GM21390 (cell line): Measurements from ENCODE around the gene FREM1.

Experiments used
- ATAC-seq: cut with Tn5 transposase; IDR thresholded peaks from one replicate; pipeline ENCODE4 v1.9.1; 2021; ENCODE audit not compliant: unreplicated experiment

The FREM1 gene

DNA sequence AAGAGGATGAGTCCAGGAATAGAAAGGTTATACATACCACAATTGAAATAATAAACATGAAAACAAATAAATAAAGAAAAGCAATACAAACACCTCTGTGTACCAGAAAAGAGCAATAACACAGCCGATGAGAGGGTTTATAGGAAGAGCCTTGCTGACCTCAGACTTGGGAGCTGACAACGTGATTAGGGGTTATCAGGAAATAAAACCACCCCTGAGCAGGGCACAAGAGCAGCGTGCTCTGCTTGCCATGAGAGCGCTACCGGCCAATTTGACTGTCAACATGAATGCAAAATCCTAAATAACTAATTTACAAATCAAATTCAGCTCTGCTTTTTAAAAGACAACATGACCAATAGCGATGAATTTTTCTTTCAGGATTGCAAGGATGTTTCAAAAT is 2.6 kb upstream of the FREM1 start:
- no peak for ATAC-seq

GRCh38 chr9:14911046-14911445 is 818 bp upstream of the FREM1 start:
- ATAC-seq, result no peak

DNA sequence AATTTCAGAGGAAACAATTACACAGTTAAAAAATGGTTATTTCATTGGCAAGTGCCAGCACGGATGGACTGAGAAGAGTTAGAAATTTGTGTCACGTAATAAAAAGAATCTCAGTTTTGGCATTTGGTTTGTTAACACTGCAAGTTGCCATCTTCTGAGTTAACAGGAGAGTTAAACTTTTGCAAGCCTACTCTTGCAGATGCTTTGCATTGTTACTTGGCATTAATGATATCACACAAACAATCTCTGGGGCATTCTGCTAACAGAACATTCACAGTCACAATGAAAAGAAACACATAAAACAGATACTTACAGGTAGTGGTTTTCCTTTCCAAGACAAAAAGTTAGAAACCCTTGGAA is 647 bp downstream of the FREM1 start:
- ATAC-seq, result no peak

DNA sequence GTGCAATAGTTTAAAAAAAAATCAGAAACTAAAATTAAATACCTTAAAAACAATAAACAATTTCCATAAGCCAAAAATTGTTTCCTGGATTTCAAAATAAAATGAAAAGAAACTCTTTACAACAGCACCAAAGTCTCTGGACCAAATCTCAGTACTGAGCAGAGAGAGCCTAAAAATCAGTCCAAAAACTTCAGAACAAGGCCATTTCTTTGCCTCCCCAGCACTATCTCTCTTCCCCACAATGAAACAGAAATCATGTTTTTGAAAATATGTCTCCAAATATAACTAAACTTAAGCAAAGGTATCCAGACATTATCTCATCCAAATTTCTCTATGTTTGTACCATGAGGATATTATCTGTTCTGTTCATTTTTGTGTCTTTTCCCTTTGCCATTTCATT is 1.0 kb downstream of the FREM1 start:
- no peak for ATAC-seq

GRCh38 chr9:14908295-14909180 is 1.7 kb downstream of the FREM1 start:
- ATAC-seq, result no peak

DNA sequence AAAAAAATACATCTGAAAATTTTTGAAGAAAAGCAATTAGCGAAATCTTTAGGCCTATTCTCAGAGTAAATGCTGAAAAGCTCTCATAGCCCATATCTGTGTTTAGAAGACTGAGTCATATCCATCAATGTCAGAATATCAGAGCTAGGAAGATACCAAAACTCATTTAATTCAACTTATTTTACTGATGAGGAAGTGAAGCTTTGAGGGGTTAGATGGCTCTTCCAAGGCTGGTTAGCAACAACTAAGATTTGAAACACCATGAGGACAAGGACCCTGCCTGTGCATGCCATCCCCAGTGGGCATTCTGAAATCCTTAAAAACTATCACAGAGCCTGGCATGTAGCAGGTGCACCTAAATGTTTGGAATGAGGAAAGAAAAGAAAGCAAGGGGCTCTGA is 2.5 kb downstream of the FREM1 start:
- ATAC-seq, result no peak

DNA sequence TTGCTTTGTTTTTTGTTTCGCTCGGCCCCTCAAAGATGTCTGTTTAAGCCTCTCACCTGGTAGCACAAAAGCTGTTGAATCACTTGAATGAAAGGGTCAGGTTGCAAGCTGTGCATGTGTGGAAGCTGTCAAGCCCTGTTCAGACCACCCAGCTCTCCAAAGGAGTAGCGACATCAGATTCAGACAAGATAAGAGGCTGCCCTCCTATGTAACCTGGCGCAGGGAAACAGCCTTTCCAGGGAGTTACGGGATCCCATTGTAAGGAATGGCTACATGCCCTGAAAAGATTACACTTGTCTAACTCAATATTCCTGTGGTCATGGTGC is 2.9 kb downstream of the FREM1 start:
- ATAC-seq, result no peak

- no peak for ATAC-seq
These were observed 3.4 kb downstream of the FREM1 start for GRCh38 chr9:14906644-14907359.

- no peak for ATAC-seq
These were observed 4.2 kb downstream of the FREM1 start for GRCh38 chr9:14906000-14906399.

DNA sequence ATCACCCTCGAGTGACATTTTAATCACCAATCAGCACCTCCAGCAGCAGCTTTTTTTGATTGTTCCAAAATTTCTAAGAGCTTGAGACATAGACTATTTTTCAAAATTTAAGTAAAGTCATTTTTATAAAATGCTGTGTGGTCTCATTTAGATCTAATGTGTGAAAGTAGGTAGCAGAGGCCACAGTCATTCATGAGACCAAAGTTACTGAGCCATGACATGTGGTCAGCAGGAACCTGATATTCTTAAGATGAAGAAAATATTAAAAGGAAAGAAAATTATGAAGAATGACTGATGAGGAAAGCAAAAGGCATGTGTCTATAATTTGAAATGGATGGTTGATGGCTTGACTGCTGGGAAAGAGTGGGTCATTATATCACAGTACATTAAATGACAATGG is 7.2 kb downstream of the FREM1 start:
- ATAC-seq, result no peak

GRCh38 chr9:14902561-14902960 is 7.7 kb downstream of the FREM1 start:
- ATAC-seq, result no peak

DNA sequence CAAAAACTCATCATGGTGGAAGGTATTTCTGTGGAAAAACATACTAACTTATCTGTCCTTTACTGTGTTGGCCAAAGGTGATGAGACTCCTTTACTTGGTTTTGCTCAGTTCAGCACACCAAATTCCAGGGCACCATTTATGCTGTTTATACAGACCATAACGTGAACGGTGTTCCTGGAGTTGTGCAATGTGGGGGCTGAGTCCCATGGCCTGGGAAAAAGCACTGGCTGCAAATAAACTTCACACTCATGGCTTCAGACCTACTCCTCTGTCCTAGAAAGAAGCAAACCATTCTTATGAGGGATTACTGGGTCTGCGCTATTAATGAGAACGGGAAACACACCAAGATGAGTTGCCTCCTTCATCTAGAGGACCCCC is 10.4 kb downstream of the FREM1 start:
- no peak for ATAC-seq

- no peak for ATAC-seq
These were observed 11.0 kb downstream of the FREM1 start for GRCh38 chr9:14899042-14899814.

DNA sequence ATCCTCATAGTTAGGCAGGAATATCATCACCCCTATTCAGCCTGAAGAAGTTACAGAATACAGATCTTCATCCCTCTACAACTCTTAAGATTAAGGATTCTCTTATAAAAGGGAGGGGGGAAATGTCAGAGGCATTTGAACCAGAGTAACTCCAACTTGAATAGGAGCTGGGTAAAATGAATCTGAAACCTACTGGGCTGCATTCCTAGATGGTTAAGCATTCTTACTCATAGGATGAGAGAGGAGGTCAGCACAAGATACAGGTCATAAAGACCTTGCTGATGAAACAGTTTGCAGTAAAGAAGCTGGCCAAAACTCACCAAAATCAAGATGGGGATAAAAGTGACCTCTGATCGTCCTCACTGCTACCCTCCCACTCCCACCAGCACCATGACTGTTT is 14.4 kb downstream of the FREM1 start:
- no peak for ATAC-seq

DNA sequence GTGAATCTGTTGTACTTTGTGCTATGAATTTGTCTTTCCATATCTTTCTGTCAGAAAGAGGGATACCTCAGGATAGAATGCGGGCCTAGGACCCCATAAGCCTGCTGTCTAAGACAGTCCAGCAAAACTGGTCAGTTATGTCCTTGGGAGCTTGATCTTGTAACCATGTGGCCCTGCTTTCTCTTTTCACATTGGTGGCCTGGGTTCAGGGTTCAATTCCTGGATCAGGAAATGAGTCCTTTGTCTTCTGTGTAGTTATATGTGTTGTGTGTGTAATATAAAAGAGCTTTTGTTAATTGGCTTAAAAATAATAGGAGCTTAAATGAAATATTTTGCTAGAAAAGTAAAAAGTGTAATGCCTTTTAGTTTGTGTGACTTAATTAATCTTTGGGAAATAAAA is 16.9 kb downstream of the FREM1 start:
- ATAC-seq, result no peak

- no peak for ATAC-seq
These were observed 18.9 kb downstream of the FREM1 start for GRCh38 chr9:14891332-14891731.

DNA sequence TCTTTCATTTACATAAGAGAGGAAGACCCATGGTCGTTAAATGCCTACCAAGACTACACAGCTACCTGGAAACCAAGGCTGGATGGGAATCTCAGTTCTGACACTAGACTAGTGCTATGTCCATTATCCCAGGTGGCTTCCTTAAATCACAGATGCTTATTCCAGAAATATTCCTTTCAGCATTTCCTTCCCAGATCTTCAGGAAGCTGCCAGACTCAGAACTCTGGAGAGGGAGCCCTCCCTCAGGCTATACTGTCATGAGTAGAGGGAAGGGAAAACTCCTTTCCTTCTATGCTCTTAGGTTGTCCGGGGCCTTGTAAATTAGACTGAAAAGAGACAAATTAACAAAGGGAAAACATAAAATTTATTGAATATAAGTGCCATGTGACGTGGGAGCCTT is 20.8 kb downstream of the FREM1 start:
- ATAC-seq, result no peak

GRCh38 chr9:14888875-14889274 is 21.4 kb downstream of the FREM1 start:
- no peak for ATAC-seq

DNA sequence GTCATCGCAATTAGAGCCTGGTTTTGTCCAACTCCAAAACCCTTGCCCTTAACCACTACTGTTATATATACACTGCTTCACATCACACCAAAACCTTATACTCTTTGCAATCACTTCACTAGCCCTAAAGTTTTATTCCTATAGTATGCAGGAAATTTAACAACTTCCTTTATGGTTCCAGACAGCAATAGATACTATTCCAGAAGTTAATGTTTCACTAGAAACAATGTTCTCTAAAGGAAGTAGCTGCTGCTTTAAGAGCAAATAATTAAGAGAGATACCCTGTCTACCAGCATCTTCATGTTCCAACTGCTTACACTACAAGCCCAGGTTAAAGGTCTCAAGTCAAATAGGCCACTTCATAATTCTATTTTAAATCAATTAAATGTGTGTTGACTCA is 22.0 kb downstream of the FREM1 start:
- no peak for ATAC-seq

DNA sequence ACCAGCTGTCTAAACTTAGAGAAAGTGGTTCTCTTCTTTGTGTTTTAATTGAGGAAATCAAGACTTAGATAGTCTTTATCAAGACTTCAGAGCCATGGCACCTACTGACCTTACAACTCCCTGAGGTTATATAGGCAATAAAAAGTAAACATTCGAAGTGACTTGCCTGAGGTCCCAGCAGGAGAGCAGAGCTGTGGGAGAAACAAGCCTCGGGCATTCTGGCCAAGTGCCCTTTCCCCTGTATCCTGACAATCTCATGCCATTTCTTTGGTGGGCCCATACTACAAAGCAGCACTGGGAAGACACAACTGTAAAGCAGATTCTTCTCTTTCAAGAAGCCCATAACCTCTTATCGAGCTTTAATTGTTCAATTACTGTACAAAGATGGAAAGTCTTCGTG is 23.1 kb downstream of the FREM1 start:
- ATAC-seq, result no peak

GRCh38 chr9:14883310-14883944 is 26.8 kb downstream of the FREM1 start:
- ATAC-seq, result no peak

GRCh38 chr9:14882090-14882489 is 28.1 kb downstream of the FREM1 start:
- no peak for ATAC-seq
